GM19395 (cell line): ENCODE measurements around the gene PDCD6IP.
"Not testable (repeated sequence)": the region's sequence is repeated elsewhere in the genome, so short reads cannot be mapped to it uniquely, and the experiment has no call there.

Experiments used
- ATAC-seq: cut with Tn5 transposase; IDR thresholded peaks from one replicate; pipeline ENCODE4 v1.9.1; 2021; ENCODE audit warnings: mild to moderate bottlenecking, moderate library complexity; ENCODE audit not compliant: unreplicated experiment

The PDCD6IP gene

GRCh38 chr3:33792167-33792892 lies 6.1 kb upstream of the PDCD6IP start:
- ATAC-seq = no peak

- no peak for ATAC-seq
These were observed 3.3 kb upstream of the PDCD6IP start for GRCh38 chr3:33795131-33795530.

GRCh38 chr3:33795856-33796536 lies 2.4 kb upstream of the PDCD6IP start:
- no peak for ATAC-seq

- peak; percentile 64 for ATAC-seq
These were observed 365 bp upstream of the PDCD6IP start for GRCh38 chr3:33798113-33798417.

GRCh38 chr3:33799202-33799551 lies 747 bp downstream of the PDCD6IP start:
- no peak for ATAC-seq

GRCh38 chr3:33803252-33803651 lies 4.8 kb downstream of the PDCD6IP start:
- no peak for ATAC-seq

- ATAC-seq = no peak
These were observed 5.6 kb downstream of the PDCD6IP start for GRCh38 chr3:33803894-33804526.

GRCh38 chr3:33807191-33807590 lies 8.8 kb downstream of the PDCD6IP start:
- no peak for ATAC-seq

GRCh38 chr3:33808559-33808958 lies 10.1 kb downstream of the PDCD6IP start:
- ATAC-seq = no peak

- ATAC-seq = no peak
These were observed 12.1 kb downstream of the PDCD6IP start for GRCh38 chr3:33810545-33810944.

GRCh38 chr3:33821989-33822388 lies 23.6 kb downstream of the PDCD6IP start:
- no peak for ATAC-seq

- ATAC-seq = no peak
These were observed 25.4 kb downstream of the PDCD6IP start for GRCh38 chr3:33823821-33824220.

- no peak for ATAC-seq
These were observed 26.7 kb downstream of the PDCD6IP start for GRCh38 chr3:33825111-33825510.

GRCh38 chr3:33826206-33826605 lies 27.8 kb downstream of the PDCD6IP start:
- ATAC-seq = no peak

GRCh38 chr3:33826688-33827087 lies 28.3 kb downstream of the PDCD6IP start:
- no peak for ATAC-seq

GRCh38 chr3:33829720-33830119 lies 31.3 kb downstream of the PDCD6IP start:
- ATAC-seq = no peak

GRCh38 chr3:33831053-33831452 lies 32.6 kb downstream of the PDCD6IP start:
- ATAC-seq = no peak

GRCh38 chr3:33833408-33834095 lies 35.1 kb downstream of the PDCD6IP start:
- no peak for ATAC-seq

- no peak for ATAC-seq
These were observed 35.6 kb downstream of the PDCD6IP start for GRCh38 chr3:33834096-33834453.

GRCh38 chr3:33837182-33837581 lies 38.8 kb downstream of the PDCD6IP start:
- ATAC-seq = not testable (repeated sequence)

- ATAC-seq = no peak
These were observed 40.9 kb downstream of the PDCD6IP start for GRCh38 chr3:33839283-33839682.

- ATAC-seq = no peak
These were observed 41.7 kb downstream of the PDCD6IP start for GRCh38 chr3:33840179-33840578.
